Measurements from ENCODE around the gene GIMAP5. TPM values are rescaled to one million over a fixed set of nuclear protein-coding genes. Genes with fewer than 3 reads are reported as not detected.

The GIMAP5 gene
- total and polyA plus RNA-seq, 2 of the 13 experiments (the other 11 are each of a cell fraction or from before 2014, with no cell fraction given): not detected

- WGBS (ENCODE audit: low lambda C conversion rate): 65% methylated on average over 5 of the region's 6 CpGs
- CTCF ChIA-PET (ENCODE audit: low intra/inter-chr PET ratio, low total read pairs): no interaction called here
- in situ Hi-C loops (cut with HindIII; ENCODE audit: extremely low pct_ligation_motif_present, low pct_unique_long_range_greater_than_20kb): no loop called here
Observed at GRCh38 chr7:150688630-150689029, 48.6 kb upstream of the GIMAP5 start.

GRCh38 chr7:150695654-150696053 is 41.6 kb upstream of the GIMAP5 start:
- Histone ChIP-seq H2AFZ (ENCODE audit: low read length) (no peak overlapping the region), H3K79me2 (ENCODE audit: insufficient read depth, low read length) (no peaks in the 10 kb centered on the region), H3K4me1 (ENCODE audit: insufficient read depth, low read length) (no peaks in the 10 kb centered on the region), H3K9ac (ENCODE audit: insufficient read depth, low read depth, low read length) (no peak overlapping the region), H3K27me3 (ENCODE audit: control insufficient read depth in 1 of 2, insufficient read depth in 2 of 2, low read length in 2 of 2) (0 out of 5 replicates have a peak, but pooled peaks cover 1 to 4% of the 10 kb centered on the region in 2 experiments), H3K9me3 (ENCODE audit: low read length) (no peaks in the 10 kb centered on the region), H3K36me3 (replicated peaks in 1 of 2; ENCODE audit: control insufficient read depth in 1 of 2, insufficient read depth in 2 of 2, low read length in 2 of 2) (no peaks in the 10 kb centered on the region), H3K4me2 (ENCODE audit: low read depth, low read length) (no peak overlapping the region), H4K20me1 (ENCODE audit: insufficient read depth, low read length) (no peaks in the 10 kb centered on the region), H3K27ac (ENCODE audit: extremely low read length, insufficient read depth, low read length) (no peak overlapping the region), H3K4me3 (replicated peaks in 1 of 3; ENCODE audit: insufficient read depth in 1 of 3, low read depth in 2 of 3, low read length in 3 of 3) (no peak overlapping the region)
- ChIA-PET CTCF (ENCODE audit: low intra/inter-chr PET ratio, low total read pairs) (no interaction called here), POLR2A (no interaction called here)
- ATAC-seq: no peak
- in situ Hi-C loops (cut with HindIII; ENCODE audit: extremely low pct_ligation_motif_present, low pct_unique_long_range_greater_than_20kb): no loop called here
- no peak for DNase-seq (ENCODE audit: low spot score)
- intact Hi-C loops (cut with micrococcal nuclease; ENCODE audit: unreplicated experiment): no loop called here
- BruUV-seq (replicated peaks): no TSS peak
- no peak for FAIRE-seq
- 4% methylated on average over 2 of the region's 2 CpGs for WGBS (ENCODE audit: low lambda C conversion rate)
- TF ChIP-seq ZNF784 (CRISPR knock-in tag; IDR thresholded peaks at IDR 0.05; ENCODE audit: borderline replicate concordance) (no peak), ATF1 (CRISPR knock-in tag; IDR thresholded peaks at IDR 0.05) (no peak), ZBTB8A (CRISPR knock-in tag; IDR thresholded peaks at IDR 0.05; ENCODE audit: borderline replicate concordance, low read depth) (no peak), HOXA9 (CRISPR knock-in tag; IDR thresholded peaks at IDR 0.05; ENCODE audit: borderline replicate concordance) (no peak), ZNF296 (CRISPR knock-in tag; conservative IDR thresholded peaks at IDR 0.05) (no peak), NFYC (CRISPR knock-in tag; IDR thresholded peaks at IDR 0.05) (no peak), YY1 (IDR thresholded peaks at IDR 0.05; ENCODE audit: insufficient read depth, insufficient replicate concordance, low read depth, low read length) (no peak), ZBTB49 (CRISPR knock-in tag; IDR thresholded peaks at IDR 0.05; ENCODE audit: borderline replicate concordance) (no peak)

More at GRCh38 chr7:150688630-150689029, 48.6 kb upstream of the GIMAP5 start:
- Histone ChIP-seq H3K9me3 (ENCODE audit: low read length) (no peaks in the 10 kb centered on the region), H3K36me3 (replicated peaks in 1 of 2; ENCODE audit: control insufficient read depth in 1 of 2, insufficient read depth in 2 of 2, low read length in 2 of 2) (no peaks in the 10 kb centered on the region), H3K4me1 (ENCODE audit: insufficient read depth, low read length) (peaks cover 8% of the 10 kb centered on the region; the same call in 1 of the 2 replicates), H2AFZ (ENCODE audit: low read length) (no peak overlapping the region), H3K4me2 (ENCODE audit: low read depth, low read length) (no peak overlapping the region), H3K27ac (ENCODE audit: extremely low read length, insufficient read depth, low read length) (no peak overlapping the region), H3K4me3 (replicated peaks in 1 of 3; ENCODE audit: insufficient read depth in 1 of 3, low read depth in 2 of 3, low read length in 3 of 3) (no peak overlapping the region), H4K20me1 (ENCODE audit: insufficient read depth, low read length) (no peaks in the 10 kb centered on the region), H3K27me3 (ENCODE audit: control insufficient read depth in 1 of 2, insufficient read depth in 2 of 2, low read length in 2 of 2) (0 out of 5 replicates have a peak, but pooled peaks cover 1 to 4% of the 10 kb centered on the region in 2 experiments), H3K9ac (ENCODE audit: insufficient read depth, low read depth, low read length) (no peak overlapping the region), H3K79me2 (ENCODE audit: insufficient read depth, low read length) (no peaks in the 10 kb centered on the region)
- intact Hi-C loops (cut with micrococcal nuclease; ENCODE audit: unreplicated experiment): no loop called here
- FAIRE-seq (no peak), DNase-seq (ENCODE audit: low spot score) (no peak), ATAC-seq (no peak)
- TF ChIP-seq GRHL1 (CRISPR knock-in tag; conservative IDR thresholded peaks at IDR 0.05) (no peak), MXD3 (CRISPR knock-in tag; IDR thresholded peaks at IDR 0.05) (no peak), ZNF205 (CRISPR knock-in tag; IDR thresholded peaks at IDR 0.05) (no peak), ZNF775 (CRISPR knock-in tag; IDR thresholded peaks at IDR 0.05; ENCODE audit: borderline replicate concordance) (no peak)
- no TSS peak for BruUV-seq (replicated peaks)
- POLR2A ChIA-PET: no interaction called here
